GM20431 (cell line): ENCODE results near the gene TRIM24.
"Not testable (repeated sequence)": the region's sequence is repeated elsewhere in the genome, so short reads cannot be mapped to it uniquely, and the experiment has no call there.

Experiments
- in situ Hi-C: fragments of 300-500 bp; cut with MseI, MboI; formaldehyde crosslinking; loops from one replicate; pipeline ENCODE4 v1.15.0; 2020; ENCODE audit warnings: low sequenced_read_pairs; ENCODE audit not compliant: unreplicated experiment

TRIM24 gene

DNA sequence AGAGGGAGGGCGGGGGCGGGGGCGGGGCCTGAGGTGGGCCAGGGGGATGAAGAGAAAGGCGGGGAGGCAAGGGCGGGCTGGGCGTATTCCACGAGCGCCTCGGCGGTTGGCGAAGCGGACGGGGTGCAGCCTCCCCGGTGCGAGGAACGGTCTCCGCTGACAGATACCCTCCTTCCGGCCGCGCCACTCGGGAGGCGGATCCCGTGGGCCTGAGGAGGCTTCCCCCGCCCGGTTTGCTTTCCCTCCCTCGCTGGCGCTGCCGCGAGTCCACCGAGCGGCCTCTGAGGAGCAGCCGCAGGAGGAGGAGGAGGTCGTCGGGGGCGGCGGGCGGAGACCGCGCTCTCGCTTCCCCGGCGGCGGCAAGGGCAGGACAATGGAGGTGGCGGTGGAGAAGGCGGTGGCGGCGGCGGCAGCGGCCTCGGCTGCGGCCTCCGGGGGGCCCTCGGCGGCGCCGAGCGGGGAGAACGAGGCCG, at the start of gene TRIM24:
Gene TRIM24, plus strand, starts transcription at position 84 of the 473 bp plus-strand sequence. Its CDS starts 290 bp downstream, at position 374.
- in situ Hi-C loops = no loop called here

DNA sequence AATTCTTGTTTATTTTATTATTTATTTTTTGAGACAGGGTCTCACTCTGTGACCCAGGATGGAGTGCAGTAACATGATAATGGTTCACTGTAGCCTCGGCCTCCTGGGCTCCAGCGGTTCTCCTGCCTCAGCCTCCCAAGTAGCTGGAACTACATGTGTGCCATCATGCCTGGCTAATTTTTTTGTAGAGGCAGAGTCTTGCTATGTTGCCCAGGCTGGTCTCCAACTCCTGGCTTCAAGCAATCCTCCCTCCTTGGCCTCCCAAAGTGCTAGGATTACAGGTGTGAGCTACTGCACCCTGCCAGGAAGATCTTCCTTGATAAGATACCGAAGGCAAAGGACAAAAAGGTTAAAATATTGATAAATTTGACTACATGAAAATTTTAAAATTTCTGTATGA, 48.0 kb upstream of the TRIM24 start:
- in situ Hi-C loops = not testable (repeated sequence)

DNA sequence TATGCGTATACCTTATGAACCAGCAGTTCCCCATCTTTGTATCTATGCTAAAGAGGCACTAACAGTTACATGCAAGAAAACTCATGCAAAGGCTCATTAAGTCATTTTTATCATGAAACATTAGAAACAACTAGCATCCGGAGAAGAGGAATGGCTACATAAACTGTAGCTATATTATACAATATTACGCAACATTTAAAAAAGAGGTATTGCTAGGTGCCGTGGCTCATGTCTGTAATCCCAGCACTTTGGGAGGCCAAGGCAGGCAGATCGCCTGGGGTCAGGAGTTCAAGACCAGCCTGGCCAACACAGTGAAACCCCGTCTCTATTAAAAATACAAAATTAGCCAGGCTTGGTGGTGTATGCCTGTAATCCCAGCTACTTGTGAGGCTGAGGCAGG, 47.1 kb upstream of the TRIM24 start:
- in situ Hi-C loops = not testable (repeated sequence)

DNA sequence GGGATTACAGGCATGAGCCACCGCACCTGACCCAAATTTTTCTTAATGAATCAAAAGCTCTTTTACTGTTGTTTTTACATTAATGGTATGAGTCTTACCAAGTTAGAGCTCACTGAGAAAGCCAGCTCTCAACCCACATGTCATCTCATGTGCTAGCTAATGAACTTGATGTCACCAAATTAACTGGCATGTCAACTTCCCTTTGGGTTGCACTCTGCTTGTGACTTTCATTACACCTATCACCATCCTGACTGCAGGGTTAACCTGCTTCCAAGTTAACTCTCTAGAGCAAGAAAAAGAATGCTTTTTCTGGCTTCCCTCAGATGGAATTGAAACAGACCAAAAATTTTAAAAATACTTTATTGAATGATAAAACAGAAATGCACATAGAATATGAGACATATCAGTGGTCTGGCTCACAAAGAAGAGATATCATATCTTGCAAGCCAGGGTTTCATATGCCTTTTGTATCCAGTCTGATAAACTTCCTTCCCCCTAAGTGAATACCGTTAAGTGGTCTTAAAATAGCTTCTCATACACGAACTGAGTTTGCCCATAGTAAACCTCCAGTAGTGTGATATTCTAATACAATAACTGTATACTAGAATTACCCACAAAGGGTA, 42.9 kb upstream of the TRIM24 start:
- in situ Hi-C loops = no loop called here

DNA sequence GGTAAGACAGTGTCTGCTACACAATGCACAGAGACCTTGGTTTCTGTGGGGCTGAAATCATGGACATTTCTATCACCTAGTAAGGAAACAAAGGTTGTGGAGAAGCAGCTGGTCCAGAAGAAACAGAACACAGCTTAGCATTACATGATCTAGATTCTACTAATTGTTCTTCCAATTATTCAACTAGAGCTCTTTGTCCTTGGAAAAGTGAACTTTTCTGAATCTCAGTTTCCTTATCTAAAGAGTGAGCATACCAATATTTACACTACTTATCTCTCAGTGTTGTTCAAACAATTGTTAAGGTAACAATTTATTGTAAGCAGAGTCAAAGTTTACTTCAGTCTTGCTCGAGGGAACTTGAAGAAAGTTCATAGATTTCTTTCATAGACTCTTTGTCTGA, 42.3 kb upstream of the TRIM24 start:
- in situ Hi-C loops = no loop called here

DNA sequence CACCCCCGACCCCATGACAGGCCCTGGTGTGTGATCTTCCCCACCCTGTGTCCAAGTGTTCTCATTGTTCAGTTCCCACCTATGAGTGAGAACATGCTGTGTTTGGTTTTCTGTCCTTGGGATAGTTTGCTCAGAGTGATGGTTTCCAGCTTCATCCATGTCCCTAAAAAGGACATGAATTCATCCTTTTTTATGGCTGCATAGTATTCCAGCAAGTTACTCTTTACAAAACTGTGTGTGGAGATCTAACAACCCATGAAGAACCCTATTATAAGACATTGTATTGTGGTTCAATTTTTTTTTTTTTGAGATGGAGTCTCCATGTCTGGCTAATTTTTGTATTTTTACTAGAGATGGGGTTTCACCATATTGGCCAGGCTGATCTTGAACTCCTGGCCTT, 41.7 kb upstream of the TRIM24 start:
- in situ Hi-C loops = not testable (repeated sequence)

DNA sequence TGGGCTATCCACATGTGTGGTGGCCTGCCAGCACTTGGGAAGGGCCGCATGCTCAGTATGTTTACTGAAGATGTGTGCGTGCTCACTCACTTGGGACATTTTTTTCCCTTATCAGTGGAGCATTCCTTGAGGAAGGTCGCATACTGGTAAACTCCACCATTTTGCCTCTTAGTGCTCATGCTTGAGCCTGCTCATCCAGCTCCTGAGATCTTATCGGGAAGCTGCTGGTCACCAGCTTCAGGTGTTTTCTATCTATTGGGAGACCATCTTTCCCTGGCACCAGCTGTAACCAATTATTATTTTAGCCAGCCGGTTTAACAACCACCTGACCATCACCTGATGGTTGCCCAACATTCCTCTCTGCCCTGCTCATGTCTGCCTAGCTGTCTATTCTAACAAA, 35.0 kb upstream of the TRIM24 start:
- in situ Hi-C loops = loop anchor here (25.0 kb wide), 1 partner anchor 312 kb away; no protein-coding TSS in a partner anchor

DNA sequence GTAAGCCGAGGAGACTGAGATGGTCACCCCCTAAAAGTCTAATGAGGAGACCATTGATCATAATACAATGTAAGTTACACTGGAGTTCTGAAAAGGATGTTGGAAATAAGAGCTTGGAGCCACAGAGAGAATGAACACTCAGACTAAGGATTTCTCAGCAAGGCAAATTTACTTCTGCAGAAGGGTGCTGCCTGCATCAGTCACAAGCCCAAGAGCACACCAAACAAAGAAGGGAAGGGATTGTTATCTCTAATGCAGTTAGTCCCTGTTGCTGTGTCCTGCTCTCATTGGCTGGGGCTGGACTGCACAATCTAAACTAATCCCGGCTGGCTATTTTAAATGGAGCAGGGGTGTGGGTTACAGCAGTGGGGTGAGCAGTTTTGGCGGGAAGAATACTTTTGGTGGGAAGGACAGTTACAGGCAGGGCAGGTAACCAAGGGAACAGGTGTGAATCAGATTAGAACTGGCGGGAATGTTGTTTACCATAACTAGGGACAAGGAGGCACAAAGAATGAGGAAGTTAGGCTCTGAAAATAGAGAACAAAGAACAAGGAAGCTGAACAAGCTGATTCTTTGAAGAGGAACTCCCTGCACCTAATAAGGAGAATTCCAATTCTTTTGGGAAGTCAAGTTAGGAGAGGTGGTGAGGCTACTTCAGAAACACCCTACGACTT, 30.3 kb upstream of the TRIM24 start:
- in situ Hi-C loops = loop anchor here (25.0 kb wide), 1 partner anchor 308 kb away; no protein-coding TSS in a partner anchor

DNA sequence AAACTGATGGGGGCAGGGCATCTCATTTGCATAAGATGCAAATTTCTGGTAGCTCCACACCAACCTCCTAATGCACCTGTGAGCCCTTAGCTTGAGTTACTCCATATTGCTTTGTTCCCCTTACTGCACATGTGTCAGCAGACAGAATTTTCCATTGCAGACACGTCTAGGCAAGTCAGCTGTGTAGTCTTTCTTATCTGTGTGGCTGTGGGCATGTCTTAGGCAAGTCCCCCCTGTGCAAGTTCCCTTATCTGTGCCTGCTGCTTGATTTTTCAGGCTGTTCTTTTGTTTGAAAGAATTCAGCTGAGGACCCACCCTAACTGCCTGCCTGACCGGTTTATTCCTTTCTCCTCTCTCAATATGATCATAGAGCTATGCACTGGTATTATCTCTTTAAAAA, 28.5 kb upstream of the TRIM24 start:
- in situ Hi-C loops = loop anchor here (25.0 kb wide), 1 partner anchor 306 kb away; no protein-coding TSS in a partner anchor

DNA sequence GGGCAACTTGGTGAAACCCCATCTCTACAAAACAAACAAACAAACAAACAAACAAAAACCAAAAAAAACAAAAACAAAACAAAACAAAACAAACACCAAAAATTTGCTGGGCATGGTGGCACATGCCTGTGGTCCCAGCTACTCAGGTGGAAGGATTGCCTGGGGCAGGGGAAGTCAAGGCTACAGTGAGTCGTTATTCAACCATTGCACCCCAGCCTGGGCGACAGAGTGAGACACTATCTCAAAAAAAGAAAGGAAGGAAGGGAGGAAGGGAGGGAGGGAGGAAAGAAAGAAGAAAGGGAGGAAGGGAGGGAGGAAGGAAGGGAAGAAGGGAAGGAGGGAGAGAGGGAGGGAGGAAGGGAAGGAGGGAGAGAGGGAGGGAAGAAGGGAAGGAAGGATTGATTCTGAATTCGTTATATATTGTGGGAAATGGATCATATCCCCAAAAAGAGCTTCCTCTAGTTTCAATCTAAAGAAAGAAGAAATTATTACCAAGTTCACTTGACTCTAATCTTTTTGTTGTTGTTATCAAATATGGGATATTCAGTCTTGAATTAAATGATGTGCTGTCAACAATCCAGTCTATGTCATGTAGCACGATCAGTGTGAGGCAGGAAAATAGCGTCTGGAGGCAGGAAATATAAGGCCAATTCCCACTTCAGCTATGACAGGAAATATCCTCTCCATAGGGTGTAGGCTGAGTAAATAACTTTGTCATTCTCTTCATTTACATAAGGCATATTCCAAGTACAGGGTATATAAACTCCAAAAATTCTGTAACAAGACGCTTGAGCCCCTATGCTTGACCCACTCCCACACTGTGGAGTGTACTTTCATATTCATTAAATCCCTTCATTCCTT, 26.2 kb upstream of the TRIM24 start:
- in situ Hi-C loops = loop anchor here (25.0 kb wide), 1 partner anchor 303 kb away; no protein-coding TSS in a partner anchor

DNA sequence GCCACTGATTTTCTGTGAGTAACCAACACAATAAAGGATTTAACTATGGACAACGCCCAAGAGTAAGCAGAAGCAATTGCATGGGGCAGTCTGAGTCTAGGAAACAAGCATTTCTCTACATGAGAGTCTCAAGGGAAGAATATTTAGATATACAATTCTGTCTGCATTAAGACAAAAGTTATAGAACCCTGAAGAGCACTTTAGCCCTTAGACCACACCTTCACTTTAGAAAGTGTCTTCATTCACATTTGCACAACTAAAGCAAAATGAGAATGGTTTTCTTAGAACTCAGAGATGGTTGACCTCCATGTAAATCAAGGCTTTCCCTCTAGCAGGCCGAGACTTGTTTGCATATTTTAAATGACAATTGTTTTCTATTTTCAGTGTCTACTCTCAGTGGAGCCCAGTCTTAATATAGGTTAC, 25.5 kb upstream of the TRIM24 start:
- in situ Hi-C loops = loop anchor here (25.0 kb wide), 1 partner anchor 303 kb away; no protein-coding TSS in a partner anchor

DNA sequence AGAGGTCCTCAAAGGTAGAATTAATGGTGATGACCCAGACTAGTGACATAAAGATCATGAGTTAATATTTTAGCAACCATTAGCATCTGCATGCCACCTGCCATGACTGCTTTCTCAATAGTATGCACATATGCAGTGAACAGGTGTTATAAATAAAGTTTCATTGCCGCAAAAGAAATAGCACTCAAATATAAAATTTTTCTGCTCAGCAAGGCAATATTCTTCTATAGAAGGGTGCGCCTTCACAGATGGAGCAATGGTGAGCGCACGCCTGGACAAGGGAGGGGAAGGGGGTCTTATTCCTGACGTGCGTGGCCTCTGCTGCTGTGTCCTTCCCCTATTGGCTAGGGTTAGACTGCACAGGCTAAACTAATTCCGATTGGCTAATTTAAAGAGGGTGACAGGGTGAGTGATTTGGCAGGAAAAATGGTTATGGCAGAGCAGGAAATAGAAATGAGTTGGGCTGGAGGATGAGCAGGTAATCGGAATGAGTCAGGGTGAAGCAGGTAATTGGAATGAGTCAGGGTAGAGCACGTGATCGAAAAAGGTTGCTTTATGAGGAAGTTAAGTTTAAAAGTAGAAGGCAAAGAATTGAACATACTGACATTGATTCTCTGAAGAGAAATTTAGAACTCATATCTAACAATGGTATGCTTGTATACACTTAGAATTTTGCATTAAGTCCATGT, 24.7 kb upstream of the TRIM24 start:
- in situ Hi-C loops = loop anchor here (25.0 kb wide), 1 partner anchor 302 kb away; no protein-coding TSS in a partner anchor

DNA sequence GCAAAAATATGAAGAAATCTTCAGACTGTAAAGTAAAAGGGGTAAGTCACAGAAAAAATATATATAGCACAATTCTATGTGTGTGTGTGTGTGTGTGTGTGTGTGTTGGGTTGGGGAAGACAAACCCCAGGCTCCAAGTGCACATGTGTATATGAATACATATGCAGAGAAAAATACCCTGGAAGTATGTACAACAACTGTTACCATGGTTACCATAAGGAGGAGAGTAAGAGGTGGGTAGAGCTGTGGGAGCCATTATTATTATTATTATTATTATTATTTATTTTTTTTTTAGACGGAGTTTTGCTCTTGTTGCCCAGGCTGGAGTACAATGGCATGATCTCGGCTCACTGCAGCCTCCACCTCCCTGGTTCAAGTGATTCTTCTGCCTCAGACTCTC, 23.7 kb upstream of the TRIM24 start:
- in situ Hi-C loops = loop anchor here (25.0 kb wide), 1 partner anchor 301 kb away; no protein-coding TSS in a partner anchor

DNA sequence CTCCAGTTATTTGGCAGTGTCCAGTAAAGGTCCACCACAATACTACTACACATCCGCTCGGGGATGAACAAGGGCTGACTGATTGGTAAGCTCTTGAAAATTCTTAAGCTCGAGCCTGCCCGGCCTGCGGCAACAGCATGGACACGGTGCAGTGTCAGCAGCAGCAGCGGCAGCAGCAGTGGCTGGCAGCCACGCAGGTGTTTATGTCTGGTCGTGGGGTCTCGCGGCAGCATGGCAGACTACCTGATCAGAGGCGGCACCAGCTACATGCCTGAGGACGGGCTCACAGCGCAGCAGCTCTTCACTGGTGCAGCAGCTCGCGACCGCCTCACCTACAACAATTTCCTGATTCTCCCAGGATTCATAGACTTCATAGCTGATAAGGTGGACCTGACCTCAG, 19.6 kb upstream of the TRIM24 start:
- in situ Hi-C loops = loop anchor here (25.0 kb wide), 1 partner anchor 297 kb away; no protein-coding TSS in a partner anchor

DNA sequence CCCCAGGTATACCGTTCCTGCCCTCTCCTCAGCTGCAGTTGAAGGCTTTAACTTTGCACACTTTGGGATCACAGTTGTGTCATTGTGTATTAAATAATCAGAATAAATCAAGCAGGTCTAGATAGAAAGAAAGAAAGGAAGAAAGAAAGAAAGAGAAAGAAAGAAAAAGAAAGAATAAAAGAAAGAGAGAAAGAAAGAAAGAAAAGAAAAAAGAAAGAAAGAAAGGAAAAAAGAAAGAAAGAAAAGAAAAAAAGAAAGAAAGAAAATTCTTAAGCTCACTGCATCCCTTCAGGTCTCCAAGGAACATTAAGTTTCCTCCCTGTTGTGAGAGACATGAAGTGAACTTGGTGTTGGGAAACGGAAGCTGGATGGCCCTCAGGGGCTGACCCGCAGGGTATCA, 17.2 kb upstream of the TRIM24 start:
- in situ Hi-C loops = loop anchor here (25.0 kb wide), 1 partner anchor 294 kb away; no protein-coding TSS in a partner anchor

DNA sequence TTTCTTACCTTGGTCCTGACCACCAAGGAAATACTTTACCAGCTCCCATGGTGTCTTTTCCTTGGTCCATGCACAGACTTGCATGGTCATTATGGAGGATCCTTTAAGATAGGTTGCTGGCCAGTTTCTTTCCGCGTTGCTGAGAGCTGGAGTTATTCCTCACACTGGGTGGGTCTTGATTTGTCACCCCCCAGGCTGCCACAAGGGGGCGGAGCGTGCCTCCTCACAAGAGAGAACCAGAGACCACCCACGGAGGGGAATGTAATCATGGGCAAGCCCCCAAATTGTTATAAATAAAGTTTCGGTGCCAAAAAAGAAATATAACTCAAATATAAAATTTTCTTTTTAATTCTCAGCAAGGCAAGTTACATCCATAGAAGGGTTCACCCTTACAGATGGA, 10.5 kb upstream of the TRIM24 start:
- in situ Hi-C loops = loop anchor here (25.0 kb wide), 1 partner anchor 288 kb away; no protein-coding TSS in a partner anchor

DNA sequence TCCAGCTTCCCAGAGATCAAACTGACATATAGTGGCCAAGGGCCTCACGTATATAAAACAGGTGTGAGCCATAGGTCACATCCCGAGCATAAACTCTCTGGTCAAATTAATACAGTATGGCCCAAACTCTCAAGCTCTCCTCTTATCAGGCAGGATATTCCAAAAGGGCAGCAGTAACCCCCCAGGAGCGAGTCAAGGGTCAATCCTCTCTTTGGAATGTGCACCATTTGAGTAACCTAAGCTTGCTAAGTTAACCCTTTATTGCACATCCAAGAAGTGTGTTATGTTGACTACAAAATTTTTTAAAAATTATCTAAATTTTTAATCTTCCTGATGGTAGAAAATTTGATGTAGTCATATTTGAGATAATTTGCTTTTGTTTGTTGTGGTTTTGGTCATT, 4.5 kb upstream of the TRIM24 start:
- in situ Hi-C loops = no loop called here

DNA sequence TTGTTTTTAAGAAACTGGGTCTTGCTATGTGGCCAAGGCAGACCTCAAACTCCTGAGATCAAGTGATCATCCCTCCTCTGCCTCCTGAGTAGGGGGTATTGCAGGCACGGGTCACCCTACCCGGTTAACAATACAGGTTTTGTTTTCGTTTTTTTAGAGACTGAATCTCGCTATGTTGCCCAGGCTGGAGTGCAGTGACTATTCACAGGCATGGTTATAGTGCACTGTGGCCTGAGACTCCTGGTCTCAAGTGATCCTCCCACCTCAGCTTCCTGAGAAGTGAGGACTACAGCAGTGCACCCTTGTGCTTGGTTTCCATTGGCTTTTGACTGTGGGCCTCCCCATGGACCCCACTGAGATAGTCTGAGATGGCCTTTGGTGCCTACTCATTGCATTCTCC, 3.8 kb upstream of the TRIM24 start:
- in situ Hi-C loops = no loop called here

DNA sequence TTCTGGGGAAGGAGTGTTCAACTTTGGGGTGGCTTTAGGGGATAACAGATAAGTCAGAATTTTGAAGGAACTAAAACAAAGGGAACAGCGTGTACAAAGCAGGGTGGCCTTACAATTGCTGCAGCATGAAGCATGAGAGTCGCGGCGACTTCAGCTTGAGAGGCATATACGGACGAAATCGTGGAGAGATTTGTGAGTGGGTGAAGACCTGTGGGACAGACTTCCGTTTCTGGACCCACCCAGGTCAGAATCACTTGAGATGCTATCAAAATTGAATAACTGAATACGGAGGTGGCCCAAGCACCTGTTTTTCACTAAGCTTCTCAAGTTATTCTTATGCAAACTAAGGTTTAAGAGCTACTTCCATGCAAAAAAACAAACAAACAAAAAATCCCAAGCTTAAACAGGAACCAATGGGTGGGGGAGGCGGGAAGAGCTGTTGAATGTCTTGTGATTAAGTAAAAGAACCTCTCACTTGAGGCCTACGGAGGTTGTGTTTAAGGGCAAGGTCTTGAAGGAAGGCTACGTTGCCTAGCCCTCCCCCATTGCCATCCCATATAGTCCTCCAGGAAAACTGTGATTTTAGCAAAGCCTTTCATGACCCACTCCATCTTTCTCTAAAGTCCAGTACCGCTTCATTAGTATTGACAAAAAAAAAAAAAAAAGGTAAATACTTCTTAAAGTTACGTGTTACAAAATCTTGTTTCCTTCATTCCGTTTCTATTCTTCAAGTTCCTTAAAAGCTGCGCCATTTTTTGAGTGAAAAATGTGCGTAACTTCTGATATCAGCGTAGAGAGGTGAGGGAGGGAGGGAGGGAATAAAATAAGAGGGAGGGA, 1.3 kb upstream of the TRIM24 start:
- in situ Hi-C loops = no loop called here
